Right hindlimb (tissue), 1 donor: ENCODE data around the gene ZNF764.
A peak's percentile ranks its signal among the peaks of the same experiment; 100 is the strongest.

Experiments
- DNase-seq: peaks from one replicate; pipeline ENCODE4 v3.0.0-alpha.2; 2018

ZNF764 gene

GRCh38 chr16:30569746-30570635 is 11.8 kb upstream of the ZNF764 start:
- DNase-seq = no peak

- no peak for DNase-seq
Observed at GRCh38 chr16:30569281-30569680, 11.1 kb upstream of the ZNF764 start.

DNA sequence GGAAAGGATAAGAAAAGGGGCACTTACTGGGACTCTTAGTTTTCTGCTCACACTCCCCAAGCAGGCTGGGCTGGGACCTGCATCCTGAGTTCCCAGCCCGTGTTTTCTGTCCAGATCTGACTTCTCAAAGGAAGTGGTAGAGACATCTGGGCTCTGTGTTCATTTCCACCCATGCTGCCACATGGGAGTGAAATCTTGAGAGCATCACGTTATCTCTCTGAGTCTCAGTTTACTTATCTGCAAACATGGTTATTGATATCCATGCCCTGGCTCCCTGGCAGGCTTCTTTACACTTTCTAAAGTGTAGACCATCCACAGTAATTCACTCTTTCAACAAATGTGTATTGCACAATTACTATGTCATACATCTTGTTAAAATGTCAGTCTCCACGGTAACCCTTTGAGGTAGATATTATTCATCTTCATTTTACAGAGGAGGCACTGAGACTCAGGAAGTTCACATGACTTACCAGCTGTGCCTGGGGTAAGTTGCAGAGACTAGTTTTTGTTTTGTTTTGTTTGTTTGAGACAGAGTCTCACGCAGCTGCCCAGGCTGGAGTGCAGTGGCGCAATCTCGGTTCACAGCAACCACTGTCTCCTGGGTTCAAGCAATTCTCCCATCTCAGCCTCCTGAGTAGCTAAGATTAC is 9.9 kb upstream of the ZNF764 start:
- no peak for DNase-seq

- DNase-seq = no peak
Observed at GRCh38 chr16:30567160-30567990, 9.2 kb upstream of the ZNF764 start.

DNA sequence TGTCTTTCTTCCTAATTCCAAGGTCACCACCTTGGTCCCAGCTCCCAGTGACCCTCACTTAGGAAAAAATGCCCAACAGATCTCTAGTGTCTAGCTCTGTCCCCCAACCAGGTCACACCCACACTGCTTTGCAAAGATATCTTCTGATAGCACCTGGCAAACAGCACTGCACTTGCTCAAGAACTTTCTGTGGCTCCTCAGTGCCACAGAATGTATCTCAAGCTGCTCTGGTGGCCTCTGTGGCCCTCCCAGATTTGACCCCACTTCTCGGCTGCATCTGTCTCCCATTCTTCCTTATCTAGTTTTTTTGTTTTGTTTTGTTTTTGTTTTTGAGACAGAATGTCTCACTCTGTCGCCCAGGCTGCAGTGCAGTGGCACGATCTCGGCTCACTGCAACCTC is 8.4 kb upstream of the ZNF764 start:
- DNase-seq = no peak

- DNase-seq = no peak
Observed at GRCh38 chr16:30565984-30566383, 7.8 kb upstream of the ZNF764 start.

DNA sequence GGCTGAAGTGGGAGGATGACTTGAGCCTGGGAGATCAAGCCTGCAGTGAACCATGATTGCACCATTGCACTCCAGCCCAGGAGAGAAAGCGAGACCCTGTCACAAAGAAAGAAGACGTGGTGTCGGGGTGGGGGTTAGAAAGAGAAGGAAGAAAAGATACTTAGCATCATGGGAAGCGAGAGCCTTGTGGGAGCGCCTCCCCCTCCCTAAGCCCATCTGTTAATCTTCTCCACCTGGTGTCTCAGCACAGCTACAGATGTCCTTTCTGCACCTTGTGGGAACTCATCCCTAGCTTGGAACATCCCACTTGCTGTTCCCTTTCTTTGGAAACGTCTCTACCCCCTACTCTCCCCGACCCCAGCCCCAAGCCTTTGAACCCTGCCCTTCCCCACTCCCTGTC is 7.4 kb upstream of the ZNF764 start:
- no peak for DNase-seq

DNA sequence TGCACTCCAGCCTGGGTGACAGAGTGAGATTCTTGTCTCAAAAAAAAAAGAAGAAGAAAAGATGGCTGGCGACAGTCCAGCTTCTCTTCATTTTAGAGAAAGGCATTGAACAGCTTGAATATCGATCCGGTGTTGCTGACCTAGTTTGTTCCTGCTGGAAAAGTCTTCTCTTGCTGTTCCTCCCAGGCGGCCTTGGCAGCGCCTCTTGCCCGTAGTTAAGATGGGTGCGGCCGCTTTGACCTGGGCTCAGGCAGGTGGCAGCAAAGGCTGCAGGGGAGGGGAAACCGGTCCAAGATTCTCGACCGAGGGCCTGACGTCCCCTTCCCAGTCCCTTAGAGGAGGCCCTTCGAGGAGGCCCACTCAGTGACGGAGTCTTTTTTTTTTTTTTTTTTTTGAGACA is 3.8 kb upstream of the ZNF764 start:
- no peak for DNase-seq

- DNase-seq = no peak
Observed at GRCh38 chr16:30561089-30561816, 3.1 kb upstream of the ZNF764 start.

DNA sequence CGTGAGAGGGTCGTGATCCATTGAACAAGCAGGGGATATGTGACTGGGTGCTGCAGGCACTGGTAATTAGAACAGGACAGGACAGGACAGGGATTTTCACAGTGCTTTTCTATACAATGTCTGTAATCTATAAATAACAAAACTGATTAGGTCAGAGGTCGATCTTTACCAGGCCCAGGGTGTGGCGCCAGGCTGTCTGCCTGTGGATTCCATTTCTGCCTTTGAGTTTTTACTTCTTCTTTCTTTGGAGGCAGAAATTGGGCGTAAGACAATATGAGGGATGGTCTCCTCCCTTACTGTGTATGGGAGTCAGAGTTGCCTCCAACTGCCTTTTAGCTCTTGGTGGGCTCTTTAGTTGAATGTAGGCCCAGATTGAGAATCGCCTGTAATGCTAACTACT is 1.5 kb upstream of the ZNF764 start:
- DNase-seq = no peak

DNA sequence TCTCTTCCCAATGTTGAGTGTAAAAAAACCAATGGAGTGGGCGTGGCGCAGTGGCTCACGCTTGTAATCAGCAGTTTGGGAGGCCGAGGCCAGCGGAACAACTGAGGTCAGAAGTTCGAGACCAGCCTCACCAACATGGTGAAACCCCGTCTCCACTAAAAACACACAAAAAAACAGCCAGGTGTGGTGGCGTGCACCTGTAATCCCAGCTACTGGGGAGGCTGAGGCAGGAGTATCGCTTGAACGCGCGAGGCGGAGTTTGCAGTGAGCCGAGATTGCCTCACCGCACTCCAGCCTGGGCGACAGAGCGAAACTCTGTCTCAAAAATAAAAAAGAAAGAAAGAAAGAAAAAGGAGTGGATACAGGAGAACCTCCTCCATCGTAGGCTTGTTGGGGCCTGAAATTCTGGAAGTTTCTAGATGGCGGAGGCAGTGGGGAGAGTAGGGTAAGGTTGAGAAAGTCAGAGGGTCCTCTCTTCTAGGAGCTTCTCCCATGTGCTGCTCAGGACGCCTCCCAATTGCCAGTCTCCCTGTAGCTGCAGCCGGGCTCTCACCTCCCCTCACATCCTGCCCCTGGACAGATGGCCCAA is 709 bp upstream of the ZNF764 start:
- no peak for DNase-seq

DNA sequence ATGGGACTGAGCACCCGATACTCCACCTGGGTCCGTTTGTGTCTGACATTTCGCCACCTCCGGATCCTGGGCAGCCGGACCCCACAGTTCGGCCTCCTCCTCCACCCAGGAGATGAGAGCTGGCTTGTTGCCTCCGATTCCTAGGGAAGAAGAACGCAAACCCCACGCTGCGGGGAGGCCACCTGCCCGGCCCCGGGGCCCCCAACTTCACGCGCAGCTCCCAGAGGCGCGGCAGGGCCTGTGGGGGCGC is 542 bp downstream of the ZNF764 start:
- DNase-seq = peak; percentile 42

GRCh38 chr16:30556125-30556473 is 2.1 kb downstream of the ZNF764 start:
- DNase-seq = no peak

DNA sequence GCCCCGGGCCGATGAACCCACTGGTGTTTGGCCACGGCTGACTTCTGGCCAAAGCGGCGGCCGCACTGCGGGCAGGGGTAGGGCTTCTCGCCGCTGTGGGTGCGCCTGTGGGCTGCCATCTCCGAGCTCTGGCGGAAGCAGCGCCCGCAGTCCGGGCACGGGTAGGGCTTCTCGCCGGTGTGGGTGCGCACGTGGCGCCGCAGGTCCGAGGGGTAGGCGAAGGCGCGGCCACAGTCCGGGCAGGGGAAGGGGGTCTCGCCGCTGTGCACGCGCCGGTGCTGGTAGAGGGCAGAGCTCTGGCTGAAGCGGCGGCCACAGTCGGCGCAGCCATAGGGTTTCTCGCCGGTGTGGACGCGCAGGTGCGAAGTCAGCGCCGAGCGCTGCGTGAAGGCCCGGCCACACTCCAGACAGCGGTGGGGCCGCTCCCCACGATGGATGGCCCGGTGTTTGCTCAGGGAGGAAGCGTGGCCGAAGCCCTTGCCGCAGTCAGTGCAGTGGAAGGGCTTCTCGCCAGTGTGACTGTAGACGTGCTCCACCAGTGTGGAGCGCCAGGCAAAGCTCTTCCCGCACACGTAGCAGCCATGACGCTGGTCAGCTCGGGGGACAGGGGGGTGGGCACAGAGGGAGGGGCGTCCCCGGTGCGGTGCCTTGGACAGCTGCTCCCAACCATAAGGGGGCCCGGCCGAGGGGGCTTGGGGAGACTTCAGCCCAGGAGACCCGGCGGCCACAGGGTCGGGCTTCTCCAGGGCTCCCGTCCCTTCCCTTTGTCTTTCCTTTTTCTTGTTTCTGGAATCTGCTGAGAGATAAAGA is 2.7 kb downstream of the ZNF764 start:
- no peak for DNase-seq

GRCh38 chr16:30554557-30555314 is 3.4 kb downstream of the ZNF764 start:
- DNase-seq = no peak

DNA sequence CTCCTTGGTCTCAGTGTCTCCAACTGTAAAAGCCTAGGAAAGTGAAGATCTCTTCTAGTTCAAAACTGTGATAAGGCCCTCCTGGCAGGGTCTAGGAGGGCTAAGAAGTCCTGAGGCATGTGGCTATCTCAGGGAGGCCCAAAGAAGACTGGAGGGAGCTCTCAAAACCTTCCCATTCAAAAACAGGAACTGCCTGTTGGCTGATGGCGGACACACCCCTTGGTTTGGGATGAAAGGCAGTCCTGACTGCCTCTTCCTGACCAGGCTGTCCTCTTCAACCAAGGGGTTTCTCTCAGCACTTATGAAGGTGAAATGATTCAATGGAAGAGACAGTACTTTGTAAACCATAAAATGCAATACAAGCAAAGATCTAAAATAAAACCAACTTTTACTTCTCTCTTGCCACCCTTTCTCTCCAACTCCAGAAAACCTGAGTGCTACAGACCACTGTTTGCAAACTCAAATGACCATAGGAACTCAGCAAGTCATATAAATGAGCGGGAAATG is 4.7 kb downstream of the ZNF764 start:
- DNase-seq = no peak

DNA sequence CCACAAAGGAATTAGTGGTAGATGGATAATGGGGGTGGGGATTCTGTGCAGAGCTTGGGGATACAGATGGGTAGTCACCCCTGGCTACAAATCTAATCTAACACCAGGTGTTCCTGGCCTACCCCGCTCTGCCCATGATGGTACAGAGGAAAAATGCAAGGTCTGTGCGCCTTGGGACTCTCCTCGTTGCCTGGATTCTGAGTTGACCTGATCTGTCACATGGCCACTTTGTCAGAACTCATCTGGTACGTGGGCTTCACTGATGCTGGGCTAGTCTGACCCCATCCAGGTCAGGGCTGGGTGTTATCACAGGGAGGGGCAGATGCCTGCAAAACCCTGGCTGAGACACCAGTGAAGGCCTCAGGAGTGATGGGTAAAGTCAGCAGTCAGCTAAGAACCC is 5.2 kb downstream of the ZNF764 start:
- no peak for DNase-seq

- no peak for DNase-seq
Observed at GRCh38 chr16:30551781-30552180, 6.4 kb downstream of the ZNF764 start.

DNA sequence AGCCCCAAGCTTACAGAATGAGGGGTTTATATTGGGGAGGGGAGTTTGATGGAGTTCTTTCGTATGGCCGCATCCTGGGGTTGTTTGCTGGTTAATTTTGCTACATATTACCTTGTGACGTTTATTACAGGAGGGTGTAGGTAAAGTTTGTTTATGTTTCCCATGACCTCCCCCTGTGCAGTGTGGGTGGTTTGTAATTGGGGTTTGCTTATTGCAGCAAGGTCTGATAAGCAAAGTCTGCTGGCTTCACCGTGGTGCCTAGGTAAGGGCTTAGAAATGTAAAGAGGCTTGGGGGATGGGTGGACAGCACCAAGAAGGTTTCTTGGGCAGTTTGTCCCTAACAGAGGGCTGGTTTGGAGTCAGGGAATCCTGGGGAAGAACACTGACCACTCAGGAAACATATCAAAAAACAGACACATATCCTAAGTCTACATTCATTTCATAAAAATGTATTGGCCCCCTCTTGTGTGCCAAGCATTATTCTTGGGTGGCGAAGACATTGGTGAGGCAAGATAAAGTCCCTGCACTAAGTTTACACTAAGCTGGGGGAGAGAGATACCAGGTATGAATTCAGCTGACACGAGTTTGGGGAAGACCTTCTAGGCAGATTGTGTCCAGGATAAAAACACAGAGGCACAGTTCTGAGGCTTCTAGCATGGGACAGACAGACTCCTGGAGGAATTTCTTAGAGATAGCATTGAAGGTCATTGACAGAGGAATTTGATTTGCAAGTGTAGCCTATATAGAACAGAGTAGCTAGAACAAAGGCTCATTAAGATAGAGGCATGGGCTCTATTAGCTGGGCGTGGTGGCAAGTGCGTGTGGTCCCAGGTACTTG is 9.5 kb downstream of the ZNF764 start:
- no peak for DNase-seq

DNA sequence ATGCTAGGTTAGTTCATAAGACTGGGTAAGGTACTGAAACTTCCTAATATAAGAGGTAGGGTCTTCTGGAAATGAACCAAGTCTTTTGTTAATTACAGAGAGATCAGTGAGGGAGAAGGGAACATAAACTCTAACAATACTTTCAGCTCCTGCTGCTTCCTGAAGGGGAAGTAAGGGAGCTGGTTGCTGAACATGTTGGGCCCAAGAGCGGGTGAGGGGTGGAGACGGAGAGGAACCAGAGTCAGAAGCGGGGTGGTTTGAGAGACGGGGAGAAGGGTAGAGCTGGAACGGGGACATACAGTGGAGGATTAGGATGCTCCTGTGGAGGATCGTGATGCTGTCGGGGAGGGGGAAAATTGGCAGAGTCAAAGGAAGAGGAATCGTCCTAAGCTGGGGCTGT is 12.1 kb downstream of the ZNF764 start:
- DNase-seq = no peak
